IPS-NIHi11 (cell line): ENCODE measurements around the gene KCTD10.
A peak's percentile ranks its signal among the peaks of the same experiment; 100 is the strongest.
"Not testable (repeated sequence)": the region's sequence is repeated elsewhere in the genome, so short reads cannot be mapped to it uniquely, and the experiment has no call there.

ENCODE experiments used
- DNase-seq: peaks from one replicate; pipeline ENCODE4 v3.0.0; 2012; ENCODE audit warnings: mixed read lengths, low spot score

The KCTD10 gene

DNA sequence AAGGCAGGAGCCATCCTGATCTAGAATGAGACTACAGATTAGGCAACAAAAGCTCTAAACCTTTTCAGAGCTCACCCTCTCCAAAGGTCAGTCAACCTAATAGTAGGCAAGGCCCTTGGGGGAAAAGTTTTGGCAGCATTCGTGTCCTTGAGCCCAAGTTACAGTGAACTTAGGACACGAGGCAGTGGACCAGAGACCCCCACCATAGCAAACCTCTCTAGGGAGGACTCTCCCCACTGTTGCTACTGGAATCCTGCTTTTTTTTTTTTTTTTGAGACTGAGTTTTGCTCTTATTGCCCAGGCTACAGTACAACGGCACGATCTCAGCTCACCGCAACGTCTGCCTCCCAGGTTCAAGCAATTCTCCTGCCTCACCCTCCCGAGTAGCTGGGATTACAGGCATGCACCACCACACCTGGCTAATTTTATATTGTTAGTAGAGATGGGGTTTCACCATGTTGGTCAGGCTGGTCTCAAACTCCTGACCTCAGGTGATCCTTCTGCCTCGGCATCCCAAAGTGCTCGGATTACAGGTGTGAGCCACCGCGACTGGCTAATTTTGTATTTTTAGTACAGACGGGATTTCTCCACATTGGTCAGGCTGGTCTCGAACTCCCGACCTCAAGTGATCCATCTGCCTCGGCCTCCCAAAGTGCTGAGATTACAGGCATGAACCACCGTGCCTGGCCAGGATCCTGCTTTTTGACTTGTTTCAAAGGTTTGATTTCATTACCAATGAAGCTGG is 3.4 kb downstream of the KCTD10 start:
- DNase-seq = not testable (repeated sequence)

DNA sequence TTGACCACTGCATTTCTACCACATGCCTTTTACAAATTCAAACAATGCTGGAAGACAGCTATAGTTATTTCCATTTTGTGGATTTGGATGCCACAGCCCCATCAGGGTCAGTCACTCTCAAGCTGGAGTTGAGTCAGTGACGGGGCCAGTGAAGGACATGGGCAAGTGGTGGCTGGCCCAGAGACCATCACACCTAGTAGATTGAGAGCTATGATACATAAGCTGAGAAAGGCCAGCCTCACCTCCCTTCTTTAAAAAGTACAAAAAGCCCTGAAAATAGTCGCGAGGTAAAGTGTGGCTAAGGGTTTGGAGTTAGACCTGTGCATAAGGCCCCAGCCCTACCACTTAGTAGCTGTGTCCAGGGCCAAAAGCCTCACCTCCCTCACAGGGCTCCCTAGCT is 4.1 kb downstream of the KCTD10 start:
- no peak for DNase-seq

DNA sequence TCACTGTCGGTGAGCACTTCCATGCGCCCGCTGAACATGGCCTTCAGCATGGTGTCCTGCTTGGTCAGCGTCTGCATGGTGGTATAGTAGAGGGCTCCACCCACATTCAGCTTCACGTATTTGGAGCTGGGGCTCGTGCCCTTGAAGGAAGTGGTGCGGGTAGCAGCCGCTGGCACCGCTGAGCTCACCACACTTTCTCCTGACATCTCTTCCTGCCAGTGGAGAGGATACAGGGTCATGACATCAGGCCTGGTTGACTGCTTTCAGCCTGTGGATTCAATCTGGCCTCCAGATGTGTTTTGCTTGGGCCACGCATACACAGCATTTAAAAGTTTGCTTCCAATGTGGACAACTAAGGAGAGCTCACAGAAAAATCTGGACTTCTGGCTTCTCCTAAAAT is 7.6 kb downstream of the KCTD10 start:
- no peak for DNase-seq

DNA sequence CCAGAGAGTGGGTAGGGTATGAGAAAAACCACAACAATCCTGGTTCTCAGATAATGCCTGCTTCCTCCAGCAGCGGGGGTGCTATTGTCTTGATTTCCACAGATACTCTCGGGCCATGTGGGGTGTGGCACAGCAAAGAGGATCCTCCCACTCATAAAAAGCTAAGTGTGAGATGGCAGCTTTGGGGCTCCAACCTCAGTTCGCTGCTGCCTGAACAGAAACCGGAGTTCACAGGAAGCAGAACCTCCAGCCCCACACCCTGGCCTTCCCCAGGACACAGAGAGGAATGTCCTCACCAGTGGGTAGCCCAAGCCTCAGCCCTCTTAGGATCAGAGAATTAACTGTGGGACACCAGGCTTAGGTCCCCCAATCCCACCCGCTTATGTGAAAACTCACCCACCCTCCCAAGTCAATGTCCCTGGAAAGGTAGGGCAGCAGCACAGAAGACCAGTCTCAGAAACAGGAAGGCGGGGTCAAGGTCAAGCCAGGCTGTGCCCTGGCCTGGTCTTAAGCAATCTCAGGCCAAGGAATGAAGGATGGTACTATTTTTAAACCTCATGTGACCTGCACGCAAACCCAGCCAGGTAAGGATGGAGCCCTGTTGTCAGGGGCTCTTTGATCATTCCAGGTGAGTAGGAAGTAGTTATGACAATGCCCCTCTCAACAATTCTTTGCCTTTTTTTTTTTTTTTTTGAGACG is 9.0 kb downstream of the KCTD10 start:
- DNase-seq = no peak

DNA sequence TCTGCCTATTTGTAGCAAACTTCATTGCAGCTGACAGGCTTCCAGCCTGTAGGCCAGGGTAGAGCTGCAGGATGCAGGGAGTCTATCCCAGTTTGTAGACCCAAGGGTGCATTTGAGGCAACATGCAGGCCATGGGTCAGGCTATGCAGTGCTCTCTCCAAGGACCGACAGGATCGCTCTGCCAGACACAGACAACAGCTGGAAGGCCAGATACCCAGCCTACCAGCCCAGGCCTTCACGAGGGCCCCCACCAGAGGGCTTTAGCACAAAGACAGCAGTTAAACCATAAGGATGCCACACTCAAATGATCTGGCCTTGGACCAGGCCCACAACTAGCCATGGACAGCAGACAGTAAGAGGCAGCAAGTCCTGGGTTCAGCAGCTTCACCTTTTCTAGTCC is 10.3 kb downstream of the KCTD10 start:
- no peak for DNase-seq

DNA sequence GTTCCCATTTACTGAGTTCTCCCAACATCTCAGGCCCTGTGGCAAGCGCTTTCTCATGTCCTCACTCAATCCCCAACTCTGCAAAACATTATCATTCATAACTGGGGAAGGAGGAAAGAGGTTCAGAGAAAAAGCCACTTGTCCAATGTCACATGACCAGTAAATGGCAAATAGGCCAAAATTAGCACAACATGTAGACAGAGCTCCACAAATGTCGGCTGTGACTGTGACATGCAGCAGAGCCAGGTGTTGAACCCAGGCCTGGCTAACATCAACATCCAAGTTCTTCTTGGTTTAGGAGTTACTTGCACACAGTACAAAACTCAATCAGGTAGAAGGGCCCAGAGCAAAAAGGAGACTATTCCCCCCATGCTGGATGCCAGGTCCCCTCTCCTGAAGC is 10.8 kb downstream of the KCTD10 start:
- DNase-seq = no peak

DNA sequence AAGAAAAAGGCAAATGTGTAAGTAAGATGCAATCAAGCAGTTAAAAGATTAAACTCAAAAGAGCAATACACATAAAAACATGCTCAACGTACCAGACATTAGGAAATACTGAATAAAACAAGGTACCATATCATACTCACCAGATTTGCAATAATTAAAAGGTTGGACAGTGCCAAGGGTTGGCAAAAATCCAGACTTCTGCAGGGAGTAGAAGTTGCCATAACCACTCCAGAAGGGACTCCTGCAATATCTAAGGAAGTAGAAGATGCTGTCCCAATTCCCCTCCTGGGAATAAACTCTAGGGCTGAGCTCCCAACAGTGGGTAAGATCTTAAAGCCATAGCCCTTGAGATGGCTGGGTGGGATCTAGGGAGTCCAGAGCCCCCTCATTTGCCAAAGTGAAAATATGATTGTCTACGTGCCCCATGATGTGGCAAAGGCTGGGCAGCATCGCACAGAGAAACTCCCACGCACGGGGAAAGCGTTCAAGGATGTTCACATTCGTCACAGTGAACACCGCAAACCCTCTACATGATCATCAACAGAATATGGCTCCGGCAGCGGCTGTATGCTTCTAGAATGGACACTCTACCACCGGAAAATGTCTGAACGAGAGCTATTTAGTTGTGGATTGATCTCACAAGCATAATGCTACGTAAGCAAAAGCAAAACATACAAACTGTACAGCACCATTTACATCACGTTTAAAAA is 12.3 kb downstream of the KCTD10 start:
- DNase-seq = no peak

DNA sequence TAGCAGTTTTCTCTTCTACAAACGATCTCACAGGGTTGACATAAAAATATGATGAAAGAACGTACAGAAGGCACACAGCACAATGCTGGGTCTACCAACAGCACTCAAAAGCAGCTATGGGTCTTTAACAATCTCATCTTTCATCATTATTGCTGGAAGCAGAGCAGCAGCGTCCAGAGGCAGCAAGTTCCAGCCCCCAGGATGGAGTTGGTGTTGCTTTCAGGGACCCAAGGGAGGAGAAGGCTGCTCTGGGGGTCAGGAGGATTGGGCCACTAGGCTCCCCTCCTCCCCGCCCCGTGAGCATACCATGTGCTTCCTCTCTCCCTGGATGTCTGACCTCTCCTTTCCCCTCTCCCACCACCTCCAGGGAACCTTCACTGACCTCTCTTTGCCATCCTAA is 13.3 kb downstream of the KCTD10 start:
- DNase-seq = peak; percentile 23

DNA sequence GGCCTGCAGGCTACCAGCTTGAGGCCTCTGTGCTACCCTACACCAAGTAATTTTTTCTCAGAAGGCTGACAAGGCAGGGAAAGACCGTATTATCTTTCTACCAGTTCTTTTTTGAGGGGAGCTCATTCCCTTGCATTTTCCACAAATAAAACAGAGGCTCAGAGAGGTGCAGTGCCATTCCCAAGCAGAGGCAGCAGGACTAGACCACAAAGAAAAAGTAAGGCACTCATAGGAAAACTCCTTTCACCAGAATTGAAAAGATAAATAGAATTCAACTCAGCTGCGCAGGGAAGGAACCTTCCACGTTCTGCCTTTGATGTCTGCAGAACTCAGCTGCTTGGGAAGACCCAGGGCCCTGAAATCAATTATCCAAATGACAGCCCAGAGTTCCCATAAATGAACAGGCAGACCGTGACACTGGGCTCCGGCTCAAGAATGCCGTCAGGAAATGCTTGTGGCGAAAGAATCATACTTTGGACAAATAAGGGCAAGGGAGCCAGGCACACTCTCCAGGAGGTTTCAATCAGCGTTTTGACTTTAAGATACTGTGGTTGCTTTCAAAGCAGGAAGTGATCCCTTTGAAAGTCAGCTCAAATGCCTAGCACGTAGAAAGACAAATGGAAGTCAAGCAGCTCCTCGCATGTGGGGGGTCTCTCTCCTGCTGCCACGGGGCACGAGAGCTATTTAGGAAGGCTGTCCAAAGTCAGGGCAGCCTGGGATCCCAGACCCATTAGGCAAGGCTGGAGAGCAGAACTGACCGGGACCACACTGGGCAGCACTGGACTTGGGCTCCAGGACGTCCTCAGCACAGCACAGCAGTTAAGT is 14.0 kb downstream of the KCTD10 start:
- DNase-seq = peak; percentile 67

DNA sequence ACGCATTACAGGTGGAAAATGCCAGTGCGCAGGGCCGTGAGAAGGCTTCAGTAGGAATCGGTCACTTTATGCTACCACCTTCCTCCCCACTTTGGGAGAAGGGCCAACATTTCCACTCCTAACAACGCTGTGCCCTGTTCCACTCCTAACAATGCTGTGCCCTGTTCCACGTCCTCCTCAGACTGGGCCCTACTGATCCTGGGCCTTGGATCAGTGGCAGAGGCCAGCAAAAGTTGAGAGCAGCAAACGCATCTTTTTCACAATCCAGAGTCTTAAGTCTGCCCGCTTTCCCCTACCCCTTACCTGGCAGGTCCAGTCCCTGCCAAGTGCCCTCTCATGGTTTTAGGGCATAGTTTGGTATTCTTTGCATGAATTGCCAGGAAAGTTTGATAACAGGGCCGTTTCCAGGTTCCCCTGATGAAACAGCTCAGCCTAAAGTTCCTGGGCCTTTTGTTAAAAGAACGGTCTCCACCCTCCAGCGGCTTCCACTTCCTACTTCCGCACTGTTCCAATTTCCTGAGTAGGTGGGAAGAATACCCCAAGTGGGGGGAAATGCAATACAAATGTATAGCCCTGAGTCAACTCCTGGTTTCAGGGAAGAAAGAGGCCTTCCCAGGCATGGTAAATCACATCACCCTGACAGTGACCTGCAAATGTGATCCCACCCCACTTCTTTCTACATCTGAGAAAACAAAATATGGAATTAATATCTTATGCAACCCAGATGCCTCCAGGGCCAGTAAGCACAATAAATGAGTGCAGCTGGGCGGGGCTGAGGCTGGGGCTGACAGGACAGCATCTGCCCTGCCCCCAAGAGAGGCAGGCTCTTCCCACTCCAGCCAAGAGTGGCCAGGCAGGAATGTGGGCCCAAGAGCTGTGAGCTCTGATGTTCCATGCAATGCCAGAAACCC is 15.0 kb downstream of the KCTD10 start:
- DNase-seq = peak; percentile 55

DNA sequence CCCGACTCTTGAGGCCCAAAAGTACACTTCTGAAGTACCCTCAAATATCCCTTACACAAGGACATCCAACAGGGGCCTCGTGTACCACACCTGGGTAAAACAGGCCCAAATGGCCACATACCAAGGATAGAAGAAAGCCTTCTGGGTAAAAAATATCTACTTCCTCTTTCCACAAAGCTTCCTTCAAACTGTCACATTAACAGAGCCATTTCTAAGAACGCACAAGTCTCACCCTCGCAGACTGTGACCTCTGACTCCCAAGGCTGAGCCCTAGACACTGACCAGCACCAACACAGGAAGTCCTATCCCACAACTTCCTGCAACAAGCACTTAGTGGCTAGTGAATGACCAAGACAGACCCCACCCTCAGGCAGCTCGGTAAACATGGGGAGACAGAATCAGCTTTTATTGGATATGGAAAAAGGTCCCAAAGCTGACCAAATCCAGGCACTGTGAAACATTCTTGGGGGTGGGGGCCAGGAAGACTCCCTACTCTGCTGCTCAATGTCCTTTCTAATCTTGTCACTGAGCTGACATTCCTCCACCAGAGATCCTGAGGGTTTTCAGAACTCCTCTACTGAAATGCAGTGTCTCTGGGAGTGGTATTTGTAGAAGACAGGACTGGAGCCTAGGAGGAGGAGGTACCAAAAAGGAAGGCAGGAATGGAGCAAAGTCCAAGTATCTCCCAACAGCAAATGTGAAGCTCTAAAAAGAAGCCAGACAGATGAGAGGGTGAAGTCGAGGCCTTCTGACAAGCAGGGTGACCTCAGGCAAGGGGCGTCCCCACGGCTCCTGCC is 15.9 kb downstream of the KCTD10 start:
- no peak for DNase-seq

DNA sequence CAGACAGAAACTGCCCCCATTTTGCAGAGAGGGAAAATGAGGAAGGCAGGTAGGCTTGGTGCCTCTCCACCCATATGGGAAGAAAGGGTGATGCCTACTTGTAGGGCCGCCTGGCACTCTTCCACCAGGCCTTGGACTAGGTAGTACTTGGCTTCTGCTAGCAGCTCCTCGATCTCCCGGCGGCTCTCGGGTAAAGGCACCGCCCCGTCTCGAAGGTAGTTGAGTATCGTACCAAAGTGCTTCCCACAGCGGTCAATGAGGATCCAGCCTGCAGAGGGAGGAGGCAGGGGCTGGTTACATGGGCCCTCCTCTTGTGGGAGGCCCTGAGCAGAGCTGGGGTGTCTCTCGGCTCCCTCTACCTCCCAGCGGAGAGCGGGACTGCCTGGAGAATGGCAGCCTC is 16.6 kb downstream of the KCTD10 start:
- DNase-seq = no peak

DNA sequence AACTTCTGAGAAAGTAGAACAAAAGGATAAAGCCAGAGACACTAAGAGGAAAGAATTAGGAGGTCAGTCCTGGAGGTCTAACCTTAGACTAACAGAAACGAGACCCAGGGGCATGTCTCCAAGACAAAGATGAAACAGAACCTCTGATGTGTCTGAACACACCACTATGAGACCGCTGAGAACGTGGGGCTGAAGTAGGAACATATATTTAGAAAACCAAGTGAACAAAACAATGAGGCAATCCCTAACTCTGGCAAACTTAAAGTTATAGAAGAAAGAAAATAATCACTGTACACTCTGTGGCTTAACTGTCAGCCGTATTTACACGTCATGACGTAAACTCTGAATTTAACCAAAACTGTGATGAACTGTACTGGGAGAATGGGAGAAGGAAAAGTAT is 17.9 kb downstream of the KCTD10 start:
- DNase-seq = no peak

DNA sequence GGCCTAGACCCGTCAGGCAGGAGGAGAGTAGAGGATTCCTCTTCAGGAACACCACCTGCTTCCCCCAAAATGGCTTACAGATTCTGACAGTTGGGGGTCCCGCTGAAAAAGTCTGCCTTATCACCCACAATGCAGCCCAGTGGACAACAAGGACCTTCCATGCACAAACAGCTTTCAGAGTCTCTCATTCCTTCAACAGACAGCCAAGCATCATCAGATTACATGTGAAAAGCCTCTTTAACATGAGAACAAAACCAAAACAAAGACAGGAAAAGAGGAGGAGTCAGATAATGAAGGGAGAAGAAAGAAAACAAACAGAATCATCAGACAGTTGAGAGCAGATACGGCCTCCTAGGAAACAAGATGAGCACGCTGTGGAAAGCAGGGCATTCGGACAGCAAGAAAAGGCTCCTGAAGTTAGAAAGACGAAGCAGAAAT is 18.3 kb downstream of the KCTD10 start:
- DNase-seq = peak; percentile 73

DNA sequence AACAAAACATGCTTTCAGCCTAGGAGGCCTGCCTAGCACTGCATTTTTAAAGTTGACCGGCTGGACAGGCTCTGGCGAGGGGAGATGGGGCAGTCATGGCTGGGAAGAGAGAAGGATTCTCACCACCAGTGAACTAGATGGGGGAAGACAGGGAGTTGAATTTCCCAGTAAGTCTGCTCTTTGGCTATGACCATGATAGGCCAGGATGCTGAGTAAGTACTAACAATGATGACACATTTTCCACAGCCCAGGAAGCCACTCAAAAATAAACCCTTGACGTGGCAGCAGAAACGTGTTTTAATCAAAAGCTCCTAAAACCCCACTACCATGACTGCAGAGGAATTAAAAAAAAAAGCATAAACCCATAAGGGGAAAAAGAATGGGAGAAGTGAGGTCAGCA is 19.0 kb downstream of the KCTD10 start:
- DNase-seq = no peak

DNA sequence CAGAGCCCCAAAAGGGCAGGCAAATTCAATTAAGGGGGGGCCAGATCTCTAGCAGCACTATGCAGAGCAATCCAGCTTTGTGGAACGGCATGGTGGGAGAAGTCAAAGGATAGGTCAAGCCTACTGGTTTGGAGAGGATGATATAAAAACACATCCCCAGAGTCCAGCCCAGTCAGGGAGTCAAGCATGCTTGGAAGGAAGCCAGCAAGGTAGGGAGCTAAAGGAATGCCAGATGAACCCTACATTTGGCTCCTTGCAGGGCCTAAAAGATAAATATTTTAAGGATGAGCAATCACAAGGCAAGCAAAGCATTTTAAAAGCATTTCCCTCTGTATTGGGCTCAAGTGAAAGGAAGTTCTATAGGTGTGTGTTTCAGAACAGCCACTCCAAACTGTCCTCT is 21.4 kb downstream of the KCTD10 start:
- DNase-seq = no peak

DNA sequence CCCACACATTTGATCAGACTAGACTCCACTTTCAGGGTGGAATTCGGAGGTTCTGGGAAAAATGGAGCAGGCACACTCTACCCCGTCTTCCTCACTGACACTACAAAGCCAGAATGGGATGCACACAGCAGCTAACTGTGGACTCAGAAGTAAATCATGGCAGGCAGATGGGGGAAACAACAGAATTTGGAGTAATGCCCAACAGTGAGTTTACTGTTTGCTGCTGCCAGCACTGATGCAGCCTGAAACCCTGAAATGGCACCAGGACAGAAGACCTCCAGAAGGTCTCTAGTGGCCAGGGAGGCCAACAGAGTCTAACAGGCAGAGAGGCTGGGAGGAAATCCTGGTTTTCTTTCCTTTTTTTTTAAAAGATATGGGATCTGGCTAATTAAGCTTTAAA is 24.6 kb downstream of the KCTD10 start:
- no peak for DNase-seq

DNA sequence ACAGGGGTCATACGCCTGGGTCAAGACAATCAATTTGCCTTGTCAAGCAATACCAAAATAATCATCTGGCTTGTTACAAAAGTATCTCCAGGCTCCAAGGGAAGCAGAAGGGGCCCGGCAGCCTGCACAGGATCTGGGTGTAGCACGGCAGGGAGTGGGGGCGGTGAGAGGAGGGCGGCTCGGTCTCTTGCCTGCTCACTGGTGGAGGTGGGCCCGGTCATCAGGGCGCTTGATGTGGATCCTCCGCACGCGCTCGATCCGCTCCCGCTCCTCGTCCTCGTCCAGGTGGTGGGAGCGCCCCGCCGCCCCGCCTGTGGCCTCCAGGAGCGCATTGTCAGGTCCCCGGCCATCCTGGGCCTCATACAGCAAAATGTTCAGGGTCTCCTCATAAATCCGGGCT is 25.7 kb downstream of the KCTD10 start:
- no peak for DNase-seq

DNA sequence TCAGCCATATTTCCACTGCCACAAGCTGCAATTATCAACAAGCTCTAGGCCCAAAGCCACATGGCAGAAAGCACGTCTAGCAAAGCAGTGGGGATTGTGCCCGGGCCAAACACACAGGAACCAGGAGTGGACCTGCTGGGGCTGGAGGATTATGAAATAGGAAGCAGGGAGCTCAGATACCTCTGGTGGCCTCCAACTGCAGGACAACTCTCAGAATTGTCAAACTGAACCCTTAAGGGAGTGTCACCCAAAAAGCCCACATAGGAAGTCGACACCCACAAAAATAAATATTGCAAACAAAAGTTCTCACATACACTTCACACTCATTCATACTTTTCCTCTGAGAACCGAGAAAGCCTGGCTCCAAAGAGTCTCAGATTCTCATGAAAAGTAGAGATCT is 26.1 kb downstream of the KCTD10 start:
- no peak for DNase-seq

DNA sequence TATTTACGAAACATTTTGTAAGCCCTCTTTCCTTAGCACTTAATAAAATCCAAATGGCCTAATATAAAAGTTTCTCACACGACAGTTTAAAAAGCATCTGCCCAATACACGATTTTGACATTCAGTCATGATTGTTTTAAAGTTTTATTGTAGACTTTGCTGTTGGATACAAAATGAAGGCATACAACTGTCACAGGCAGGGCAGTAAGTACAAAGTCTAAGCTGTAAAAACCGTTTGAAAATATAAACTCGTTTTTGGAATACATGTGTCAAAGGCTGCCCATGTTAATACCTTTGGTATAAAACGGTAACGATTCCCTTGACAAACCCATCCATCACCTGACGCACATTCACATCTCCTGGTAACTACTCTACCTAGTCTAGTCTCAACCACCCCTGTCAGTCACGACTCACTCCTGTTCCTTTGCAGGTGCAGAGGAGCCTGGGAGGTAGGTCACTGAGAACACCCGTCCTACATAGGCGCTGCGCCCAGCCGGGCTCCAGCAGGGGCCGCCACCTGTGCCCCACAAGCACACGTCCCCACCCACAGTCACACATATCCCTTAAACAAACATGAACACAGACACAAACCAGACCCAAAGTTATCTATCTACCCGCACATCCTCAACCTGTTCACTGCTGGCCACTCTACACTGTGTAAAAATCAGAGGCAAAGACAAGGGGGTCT is 27.1 kb downstream of the KCTD10 start:
- DNase-seq = peak; percentile 61
